HG02884 (cell line): ENCODE measurements around the gene CEP41.

Experiments
- ATAC-seq: cut with Tn5 transposase; IDR thresholded peaks from one replicate; pipeline ENCODE4 v1.9.1; 2021; ENCODE audit warnings: mild to moderate bottlenecking, moderate library complexity; ENCODE audit not compliant: unreplicated experiment

The CEP41 gene

GRCh38 chr7:130372402-130373165, 68.2 kb downstream of the CEP41 start:
- ATAC-seq: no peak

GRCh38 chr7:130371046-130371445, 69.8 kb downstream of the CEP41 start:
- ATAC-seq: no peak

GRCh38 chr7:130369831-130370550, 70.8 kb downstream of the CEP41 start:
- no peak for ATAC-seq

- ATAC-seq: no peak
Measured at GRCh38 chr7:130369110-130369711, 71.6 kb downstream of the CEP41 start.

- ATAC-seq: no peak
Measured at GRCh38 chr7:130367836-130368746, 72.7 kb downstream of the CEP41 start.

GRCh38 chr7:130367088-130367755, 73.6 kb downstream of the CEP41 start:
- no peak for ATAC-seq

- ATAC-seq: no peak
Measured at GRCh38 chr7:130366564-130366963, 74.3 kb downstream of the CEP41 start.

GRCh38 chr7:130365511-130366441, 75.0 kb downstream of the CEP41 start:
- peak; percentile 49 for ATAC-seq

GRCh38 chr7:130365088-130365487, 75.7 kb downstream of the CEP41 start:
- no peak for ATAC-seq

GRCh38 chr7:130364451-130364850, 76.4 kb downstream of the CEP41 start:
- ATAC-seq: no peak

- no peak for ATAC-seq
Measured at GRCh38 chr7:130363026-130363847, 77.6 kb downstream of the CEP41 start.

- ATAC-seq: no peak
Measured at GRCh38 chr7:130362251-130362816, 78.5 kb downstream of the CEP41 start.

- no peak for ATAC-seq
Measured at GRCh38 chr7:130361681-130362080, 79.1 kb downstream of the CEP41 start.

GRCh38 chr7:130360518-130360917, 80.3 kb downstream of the CEP41 start:
- no peak for ATAC-seq

GRCh38 chr7:130359276-130359857, 81.4 kb downstream of the CEP41 start:
- ATAC-seq: no peak

GRCh38 chr7:130358471-130358870, 82.3 kb downstream of the CEP41 start:
- no peak for ATAC-seq

- no peak for ATAC-seq
Measured at GRCh38 chr7:130356876-130357611, 83.8 kb downstream of the CEP41 start.
